Smooth muscle cell of the brain vasculature (primary cell): ENCODE measurements around the gene UTS2R.
A peak's percentile ranks its signal among the peaks of the same experiment; 100 is the strongest.

Source experiments
- DNase-seq: peaks from one replicate; pipeline ENCODE4 v3.0.0-alpha.2; 2012; ENCODE audit warnings: low read depth, low spot score

UTS2R gene

GRCh38 chr17:82389379-82389778, 17.8 kb downstream of the UTS2R start:
- DNase-seq: no peak

- no peak for DNase-seq
Measured at GRCh38 chr17:82390015-82390859, 18.7 kb downstream of the UTS2R start.

DNA sequence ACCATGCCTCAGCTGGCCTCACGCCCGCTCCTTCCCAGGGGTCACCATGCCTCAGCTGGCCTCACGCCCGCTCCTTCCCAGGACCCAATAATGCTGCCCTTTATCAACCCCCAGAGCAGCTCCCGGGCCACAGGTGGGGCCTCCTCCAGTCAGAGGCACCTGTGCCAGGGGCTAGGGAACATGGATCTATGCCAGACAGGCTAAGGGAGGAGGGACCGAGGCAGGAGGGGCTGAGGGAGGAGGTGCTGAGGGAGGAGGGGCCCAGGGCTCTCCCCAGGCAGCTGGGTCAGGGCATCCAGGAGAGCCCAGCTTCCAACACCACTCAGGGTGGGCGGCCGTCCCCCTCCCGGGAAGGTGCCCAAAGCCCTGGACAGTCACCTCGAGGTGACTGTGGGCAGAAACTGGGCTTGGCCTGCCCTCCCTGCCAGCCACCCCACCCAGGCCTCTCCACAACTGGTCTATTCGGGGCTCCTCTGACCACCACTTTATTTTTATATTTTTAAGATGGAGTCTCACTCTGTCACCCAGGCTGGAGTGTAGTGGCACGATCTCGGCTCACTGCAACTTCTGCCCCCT, 19.4 kb downstream of the UTS2R start:
- DNase-seq: no peak

DNA sequence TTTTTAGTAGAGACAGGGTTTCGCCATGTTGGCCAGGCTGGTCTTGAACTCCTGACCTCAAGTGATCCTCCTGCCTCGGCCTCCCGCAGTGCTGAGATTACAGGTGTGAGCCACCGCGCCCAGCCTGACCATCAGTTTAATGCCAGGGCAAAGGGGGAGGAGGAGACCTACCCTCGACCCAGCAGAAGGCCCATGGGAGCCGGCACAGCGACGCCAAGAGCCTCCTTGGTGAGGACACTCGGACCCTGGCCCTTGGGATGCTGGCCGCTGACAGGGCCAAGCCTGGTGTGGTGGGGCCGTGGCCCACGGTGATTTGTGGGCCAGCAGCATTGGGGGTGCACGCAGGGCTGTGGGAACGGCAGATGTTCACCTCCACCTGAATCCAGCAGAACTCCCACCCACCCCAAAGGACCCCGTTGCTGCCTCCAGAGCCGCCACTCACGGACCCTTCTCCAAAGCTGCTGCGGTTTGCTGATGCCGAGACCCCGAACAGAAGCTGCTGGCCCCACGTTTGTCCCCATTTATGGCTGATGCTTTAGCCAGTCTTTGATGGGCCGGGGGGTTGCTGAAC, 20.0 kb downstream of the UTS2R start:
- DNase-seq: no peak

GRCh38 chr17:82392209-82392920, 20.8 kb downstream of the UTS2R start:
- no peak for DNase-seq

DNA sequence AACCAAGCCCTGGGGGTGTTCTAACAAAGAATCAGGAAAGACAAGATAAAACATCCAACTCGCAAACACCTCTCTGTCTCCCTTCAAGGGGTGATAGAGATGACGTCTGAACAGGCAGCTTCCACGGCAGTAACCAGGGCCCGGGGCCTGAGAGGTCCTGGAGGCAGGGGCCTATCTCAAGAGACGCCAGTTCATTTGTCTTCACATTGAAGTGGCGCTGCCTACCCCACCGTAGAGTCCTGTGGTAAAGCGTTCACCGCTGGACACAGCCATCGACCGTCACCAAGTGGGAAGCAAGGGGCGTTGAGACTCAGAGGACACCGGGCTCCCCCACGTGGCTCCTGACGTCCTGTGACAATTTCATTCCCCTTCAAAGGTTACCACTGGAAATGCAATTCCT, 21.4 kb downstream of the UTS2R start:
- no peak for DNase-seq

- DNase-seq: no peak
Measured at GRCh38 chr17:82394278-82394677, 22.7 kb downstream of the UTS2R start.

DNA sequence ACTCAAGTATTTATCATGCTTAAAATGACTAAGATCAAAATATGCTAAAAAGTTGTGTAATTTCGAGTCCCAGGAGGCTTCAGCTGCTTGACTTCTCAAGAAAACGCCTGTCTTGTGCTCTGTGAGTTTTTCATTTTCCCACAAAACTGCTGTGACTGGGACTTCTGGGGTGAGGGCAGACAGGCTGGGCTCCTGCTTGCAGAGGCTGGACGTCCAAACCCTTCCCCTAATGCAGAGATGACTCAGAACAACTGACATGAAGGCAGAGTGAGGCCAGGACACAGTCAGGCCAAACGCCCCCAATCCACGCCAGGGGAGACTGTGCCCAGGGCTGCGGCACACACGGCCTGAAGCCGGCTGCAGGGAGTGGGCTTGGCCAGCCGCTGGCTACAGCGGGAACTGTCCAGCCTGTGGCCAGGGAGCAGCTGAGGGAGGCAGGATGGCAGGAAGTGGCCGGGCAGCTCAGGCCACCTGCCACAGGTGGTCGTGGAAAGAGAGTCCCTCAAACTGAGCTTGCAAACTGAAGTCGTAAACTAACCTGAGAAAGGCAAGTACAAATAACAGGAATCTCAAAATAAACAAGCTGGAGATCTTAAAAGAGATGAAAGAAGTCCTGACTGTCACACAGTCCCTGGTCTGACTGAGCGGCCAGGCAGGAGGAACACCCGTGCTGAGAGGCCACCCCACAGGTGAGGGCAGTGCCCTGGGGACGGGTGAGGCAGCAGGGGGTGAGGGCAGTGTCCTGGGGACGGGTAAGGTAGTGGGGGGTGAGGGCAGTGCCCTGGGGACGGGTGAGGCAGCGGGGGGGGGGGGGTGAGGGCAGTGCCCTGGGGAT, 25.3 kb downstream of the UTS2R start:
- peak; percentile 70 for DNase-seq

DNA sequence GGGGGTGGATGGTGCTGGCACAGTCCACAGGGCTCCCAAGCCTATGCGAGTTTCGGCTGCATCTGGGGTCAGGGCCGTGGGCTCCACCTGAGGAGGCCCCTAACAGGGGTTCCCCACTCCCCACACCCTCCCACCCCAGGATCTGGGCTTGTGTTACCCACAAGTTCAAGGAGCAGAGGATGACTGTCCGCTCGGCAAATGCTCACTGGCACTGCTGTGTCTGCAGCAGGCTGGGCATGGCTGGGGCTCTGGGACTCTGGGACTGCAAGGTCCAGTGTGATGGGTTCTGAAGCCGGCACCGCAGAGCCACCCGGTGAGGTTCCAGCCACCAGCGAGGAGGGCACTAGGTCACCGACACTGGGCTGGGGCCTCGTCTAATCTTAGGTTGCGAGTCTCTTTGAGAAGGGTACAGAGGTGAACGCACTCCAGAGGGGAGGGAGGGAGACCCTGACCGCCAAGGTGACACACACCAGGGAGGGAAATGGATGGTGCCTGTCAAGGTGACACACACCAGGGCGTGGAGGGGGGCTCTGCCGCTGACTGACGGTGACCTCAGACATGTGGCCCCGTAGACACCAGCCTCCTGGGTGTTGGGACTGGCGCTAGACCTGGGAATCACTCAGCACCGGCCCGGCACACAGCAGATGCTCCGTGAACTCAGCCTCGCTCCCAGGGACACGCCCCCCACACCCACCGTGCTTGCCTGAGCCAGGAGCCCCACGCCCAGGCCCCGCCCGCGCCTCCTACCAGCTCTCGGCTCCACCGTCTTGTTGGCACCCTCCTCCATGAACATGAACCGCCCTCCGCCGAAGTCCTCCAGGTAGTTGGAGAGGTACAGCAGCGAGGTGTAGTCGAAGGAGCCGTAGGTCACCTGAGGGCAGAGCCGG, 26.1 kb downstream of the UTS2R start:
- DNase-seq: no peak

DNA sequence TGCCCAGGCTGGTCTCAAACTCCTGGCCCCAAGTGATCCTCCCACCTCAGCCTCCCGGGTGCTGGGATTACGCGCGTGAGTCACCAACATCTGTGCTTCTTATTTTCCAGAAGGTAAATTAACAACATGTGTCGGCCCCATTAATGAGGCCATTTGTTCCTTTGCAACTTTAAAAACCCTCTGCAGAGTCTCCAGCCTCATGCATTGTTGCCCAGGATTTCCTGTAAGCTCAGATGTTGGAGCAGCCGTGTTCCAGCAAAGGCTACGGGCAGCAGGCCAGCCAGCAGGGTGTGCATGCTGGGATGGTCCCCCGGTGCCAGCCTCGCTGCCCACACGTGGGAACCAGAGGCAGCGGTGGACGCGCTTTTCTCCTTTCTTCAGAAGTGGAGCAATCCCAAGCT, 27.5 kb downstream of the UTS2R start:
- DNase-seq: peak; percentile 75

GRCh38 chr17:82399601-82400101, 28.1 kb downstream of the UTS2R start:
- no peak for DNase-seq

DNA sequence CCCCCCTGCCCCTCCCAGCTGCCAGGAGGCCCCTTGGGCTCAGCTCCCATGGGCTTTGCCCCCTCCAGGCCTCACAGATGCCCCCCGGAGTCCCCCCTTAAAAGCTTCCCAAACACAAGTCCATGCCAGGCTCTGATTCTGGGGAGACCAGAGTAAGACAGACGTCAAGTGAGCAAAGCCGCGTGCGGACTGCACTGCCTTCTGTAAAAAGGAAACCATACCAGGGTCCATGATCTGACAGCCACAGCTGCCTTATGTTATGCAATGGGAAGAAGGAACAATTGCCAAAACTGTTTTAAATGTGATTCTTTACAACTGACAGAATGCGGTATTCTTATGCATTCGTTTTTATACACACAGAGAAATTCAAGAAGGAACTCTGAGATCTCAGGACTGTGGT, 28.6 kb downstream of the UTS2R start:
- no peak for DNase-seq

- no peak for DNase-seq
Measured at GRCh38 chr17:82400830-82401229, 29.3 kb downstream of the UTS2R start.

GRCh38 chr17:82402865-82403264, 31.3 kb downstream of the UTS2R start:
- DNase-seq: no peak

DNA sequence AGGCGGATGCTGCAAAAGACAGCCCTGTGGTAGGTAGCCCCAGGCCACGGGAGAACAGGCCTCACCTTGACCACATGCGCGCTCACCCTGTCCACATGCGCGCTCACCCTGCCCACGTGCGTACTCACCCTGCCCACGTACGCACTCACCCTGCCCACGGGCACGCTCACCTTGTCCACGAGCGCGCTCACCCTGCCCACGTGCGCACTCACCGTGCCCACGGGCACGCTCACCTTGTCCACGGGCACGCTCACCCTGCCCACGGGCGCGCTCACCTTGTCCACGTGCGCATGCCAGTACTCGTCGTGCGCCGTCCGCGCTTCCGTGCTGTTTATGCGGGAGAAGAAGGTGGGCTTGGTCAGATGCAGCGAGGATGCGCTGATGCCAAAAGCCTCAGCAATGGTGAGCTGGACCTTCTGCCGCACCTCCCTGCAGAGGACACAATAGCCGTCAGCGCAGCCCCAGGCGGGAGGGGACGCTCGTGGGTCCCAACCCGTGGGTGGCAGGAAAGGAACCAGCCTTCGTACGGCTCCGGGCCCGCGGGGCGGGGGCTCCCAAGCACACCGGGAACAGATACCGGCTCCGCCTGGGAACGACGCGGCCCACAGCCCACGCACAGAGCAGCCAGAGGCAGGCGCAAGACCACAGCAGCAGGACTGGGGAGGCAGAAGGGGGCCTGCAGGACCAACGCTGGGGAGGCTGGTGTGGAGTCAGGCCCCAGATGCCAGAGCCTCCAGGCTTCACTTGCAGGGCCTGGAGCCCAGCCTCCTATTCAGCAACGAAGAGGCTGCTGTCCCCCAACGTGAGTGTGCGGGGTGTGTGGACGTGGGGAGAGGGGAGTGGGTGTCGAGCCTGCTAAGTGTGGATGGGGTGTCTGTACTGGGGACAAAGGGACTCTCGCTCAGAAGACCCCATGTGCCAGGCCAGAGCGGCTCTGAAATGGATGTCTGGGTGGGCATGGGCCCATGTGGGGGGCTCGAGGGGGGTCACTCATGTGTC, 32.4 kb downstream of the UTS2R start:
- no peak for DNase-seq

- no peak for DNase-seq
Measured at GRCh38 chr17:82405051-82405450, 33.5 kb downstream of the UTS2R start.

DNA sequence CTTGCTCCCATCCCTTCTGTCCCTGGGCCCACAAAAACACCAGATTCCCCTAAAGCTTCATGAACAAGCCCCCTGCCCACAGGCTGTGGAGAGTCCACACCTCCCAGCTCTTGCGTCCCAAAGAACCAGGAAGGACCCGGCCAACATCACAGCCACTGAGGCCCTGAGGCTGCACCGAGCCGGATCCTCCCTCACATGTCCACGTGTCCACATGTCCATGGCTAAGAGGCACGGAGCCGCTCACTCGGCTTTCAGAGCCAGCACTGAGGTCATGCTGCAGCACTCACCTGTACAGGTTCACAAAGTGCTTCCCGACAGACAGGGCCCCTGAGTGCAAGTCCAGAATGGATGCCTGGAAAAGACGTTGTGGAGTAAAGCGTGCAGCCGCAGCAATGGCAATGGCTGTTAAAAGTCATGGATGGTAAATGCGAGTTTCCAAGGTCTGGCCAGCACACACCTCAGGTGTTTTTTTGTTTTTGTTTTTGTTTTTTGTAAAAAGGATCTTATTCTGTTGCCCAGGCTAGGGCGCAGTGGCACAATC, 34.6 kb downstream of the UTS2R start:
- DNase-seq: no peak

GRCh38 chr17:82407255-82407654, 35.7 kb downstream of the UTS2R start:
- DNase-seq: no peak
